ENCODE results near the gene CHMP4A. TPM values are rescaled to one million over a fixed set of nuclear protein-coding genes. Genes with fewer than 3 reads are reported as not detected.
"Not testable (repeated sequence)": the region's sequence is repeated elsewhere in the genome, so short reads cannot be mapped to it uniquely, and the experiment has no call there.

The CHMP4A gene
- total RNA-seq, 2 experiments from 2014 or later = 79.8 to 93.2 TPM

DNA sequence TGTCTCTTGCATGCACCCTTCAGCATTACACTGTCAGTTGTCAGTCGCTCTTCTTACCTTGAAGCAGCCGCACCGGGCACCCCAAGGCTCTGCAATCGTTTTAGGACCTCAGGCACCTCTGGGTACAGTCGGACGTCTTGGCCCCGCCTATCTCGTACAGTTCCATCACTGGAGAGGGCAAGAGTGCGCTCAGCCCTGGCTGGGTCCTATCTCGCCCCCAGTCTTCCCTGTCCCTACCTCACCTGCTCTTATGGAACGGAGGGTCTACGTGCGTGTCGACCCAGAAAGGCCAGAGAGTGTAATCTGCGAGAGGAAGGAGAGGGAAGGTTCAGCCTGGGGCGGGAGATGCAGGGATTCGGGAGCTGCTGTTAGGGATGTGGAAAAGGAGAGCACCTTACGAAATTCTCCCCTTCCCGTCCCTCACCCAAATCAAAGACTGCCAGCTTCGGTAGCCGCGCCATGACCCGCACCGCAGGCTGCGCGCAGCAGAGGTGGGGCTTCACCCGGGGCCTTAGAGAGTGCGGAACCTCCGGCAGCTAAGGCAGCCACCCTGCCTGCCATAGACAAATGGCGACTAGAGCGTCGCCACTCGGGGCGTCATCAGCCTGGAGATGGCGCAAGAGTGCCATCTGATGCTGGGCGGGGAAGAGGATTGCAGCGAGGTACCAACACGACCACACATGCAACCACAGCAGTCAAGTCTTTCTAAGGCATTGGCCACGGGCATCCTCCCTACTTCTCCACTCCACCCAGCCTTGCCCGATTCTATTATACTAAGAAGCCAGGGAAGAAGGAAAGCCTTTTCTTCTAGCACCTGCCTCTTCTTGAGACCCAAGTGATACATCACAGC, 2.4 kb upstream of the CHMP4A start, which contains the start of gene MDP1:
Gene MDP1, minus strand, starts transcription at position 572 of the 850 bp plus-strand sequence. Its CDS starts 111 bp downstream, at position 461.
- Mint-ChIP-seq H3K27ac (peak within 1 kb of the TSS; percentile 95), H3K4me3 (peak within 1 kb of the TSS; percentile 92), H3K27me3 (no peaks in the 10 kb centered on the region), H3K36me3 (ENCODE audit: low read depth) (peaks cover 27% of the 10 kb centered on the region), H3K4me1 (peaks cover 50% of the 10 kb centered on the region), H3K9me3 (no peaks in the 10 kb centered on the region)
- ChIA-PET CTCF (interaction anchor here (0.6 to 2.5 kb wide), 26 partner anchors 10 to 226 kb away, joined by 3 to 20 read pairs (median 4); partner anchors contain the start of genes CIDEB, GMPR2, IRF9 and LTB4R), POLR2A (interaction anchor here (0.6 to 1.4 kb wide), 3 partner anchors 19 to 117 kb away, joined by 3 to 7 read pairs (median 4); partner anchors contain the start of gene IPO4)
- peak; percentile 92 for DNase-seq

DNA sequence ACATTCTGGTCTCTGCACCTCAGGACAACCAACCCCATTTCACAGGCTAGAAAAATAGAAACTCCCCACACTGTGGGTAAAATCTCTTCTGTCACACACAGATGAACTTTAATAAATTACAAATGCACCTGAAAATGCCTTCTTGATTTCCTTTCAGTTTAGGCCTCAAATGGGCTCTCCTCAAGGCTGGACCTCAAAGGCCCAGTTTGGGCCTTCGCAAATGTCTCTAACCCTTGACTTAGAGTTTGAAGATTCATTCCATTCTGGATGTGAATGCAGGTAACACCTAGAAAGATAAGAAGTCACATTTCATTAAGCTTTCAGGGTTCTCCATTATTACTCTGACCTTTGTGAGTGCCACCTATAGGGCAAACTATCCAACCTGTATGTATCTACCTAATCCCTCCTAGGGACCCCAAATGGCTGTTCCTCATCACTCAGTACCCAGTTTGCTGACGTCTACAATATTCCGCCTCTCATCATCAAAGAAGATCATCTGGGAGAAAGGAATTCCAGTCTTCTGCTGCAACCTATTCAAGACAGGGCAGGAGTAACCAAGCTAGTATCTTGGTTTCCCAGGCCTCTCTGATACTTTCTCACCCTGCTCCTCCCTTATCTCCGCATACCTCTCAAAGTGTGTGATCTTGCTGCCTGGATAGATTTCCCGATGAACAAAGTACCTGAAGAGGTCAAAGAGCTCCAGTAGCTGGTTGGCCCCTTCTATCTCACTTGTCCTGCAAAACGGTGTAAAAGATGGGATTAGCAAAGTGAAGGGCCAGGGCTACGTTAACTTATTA, 776 bp upstream of the CHMP4A start:
- POLR2A ChIA-PET = interaction anchor here (0.6 to 0.8 kb wide), 5 partner anchors 28 to 1208 kb away, joined by 3 to 6 read pairs (median 4); partner anchors contain the start of genes DCAF11, NRL and TINF2
- peak overlapping the region; percentile 95 for H3K27ac Mint-ChIP-seq

GRCh38 chr14:24211311-24211710, 2.0 kb downstream of the CHMP4A start:
- H3K27me3 Mint-ChIP-seq = no peaks in the 10 kb centered on the region
- H3K36me3 Mint-ChIP-seq (ENCODE audit: low read depth) = peaks cover 51% of the 10 kb centered on the region
- DNase-seq = no peak
- H3K9me3 Mint-ChIP-seq = no peaks in the 10 kb centered on the region
- ChIA-PET POLR2A (interaction anchor here (0.6 kb wide), 1 partner anchor 63 kb away, joined by 3 read pairs; no protein-coding TSS in a partner anchor), CTCF (interaction anchor here (0.9 to 2.0 kb wide), 6 partner anchors 9 to 220 kb away, joined by 3 to 7 read pairs (median 4); partner anchors contain the start of genes IRF9 and TM9SF1)
- peaks cover 49% of the 10 kb centered on the region for H3K4me1 Mint-ChIP-seq
- H3K27ac Mint-ChIP-seq = peak overlapping the region; percentile 95
- H3K4me3 Mint-ChIP-seq = peak overlapping the region; percentile 84

More for the DNA sequence above, 776 bp upstream of the CHMP4A start:
- H3K36me3 Mint-ChIP-seq (ENCODE audit: low read depth) = peaks cover 37% of the 10 kb centered on the region
- no peaks in the 10 kb centered on the region for H3K9me3 Mint-ChIP-seq
- CTCF ChIA-PET = interaction anchor here (0.6 to 2.5 kb wide), 14 partner anchors 19 to 217 kb away, joined by 3 to 14 read pairs (median 5); partner anchors contain the start of genes CIDEB, IPO4, IRF9 and LTB4R
- H3K4me1 Mint-ChIP-seq = peaks cover 52% of the 10 kb centered on the region
- H3K27me3 Mint-ChIP-seq = no peaks in the 10 kb centered on the region
- DNase-seq = no peak
- H3K4me3 Mint-ChIP-seq = peak overlapping the region; percentile 84

DNA sequence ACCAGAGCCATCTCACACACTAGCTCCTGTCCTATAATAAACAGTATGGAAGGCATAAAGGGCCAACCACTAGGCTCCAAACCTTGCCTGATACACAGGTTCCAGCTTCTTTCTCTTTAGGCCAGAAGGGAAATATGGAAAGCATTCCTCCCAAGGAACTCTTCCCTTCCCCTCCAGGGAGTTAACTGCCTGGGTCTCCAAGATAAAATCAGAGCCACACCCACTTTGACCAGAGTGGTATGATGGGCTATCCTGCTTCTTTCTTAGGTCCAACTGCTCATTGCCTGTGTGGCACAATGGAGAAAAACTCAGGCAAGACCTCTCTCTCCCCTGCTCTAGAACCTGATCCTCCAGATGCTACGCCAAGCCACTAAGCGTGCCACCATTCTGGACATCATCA, 5.7 kb downstream of the CHMP4A start:
- ChIA-PET CTCF (interaction anchor here (2.0 to 2.6 kb wide), 2 partner anchors 12 to 47 kb away, joined by 7 read pairs; partner anchors contain the start of genes IRF9 and TM9SF1), POLR2A (interaction anchor here (0.6 kb wide), 1 partner anchor 783 kb away, joined by 4 read pairs; no protein-coding TSS in a partner anchor)
- Mint-ChIP-seq H3K4me3 (no peak overlapping the region), H3K36me3 (ENCODE audit: low read depth) (peaks cover 82% of the 10 kb centered on the region), H3K4me1 (peaks cover 26% of the 10 kb centered on the region), H3K27me3 (no peaks in the 10 kb centered on the region), H3K9me3 (peaks cover 7% of the 10 kb centered on the region), H3K27ac (no peak overlapping the region)
- no peak for DNase-seq

DNA sequence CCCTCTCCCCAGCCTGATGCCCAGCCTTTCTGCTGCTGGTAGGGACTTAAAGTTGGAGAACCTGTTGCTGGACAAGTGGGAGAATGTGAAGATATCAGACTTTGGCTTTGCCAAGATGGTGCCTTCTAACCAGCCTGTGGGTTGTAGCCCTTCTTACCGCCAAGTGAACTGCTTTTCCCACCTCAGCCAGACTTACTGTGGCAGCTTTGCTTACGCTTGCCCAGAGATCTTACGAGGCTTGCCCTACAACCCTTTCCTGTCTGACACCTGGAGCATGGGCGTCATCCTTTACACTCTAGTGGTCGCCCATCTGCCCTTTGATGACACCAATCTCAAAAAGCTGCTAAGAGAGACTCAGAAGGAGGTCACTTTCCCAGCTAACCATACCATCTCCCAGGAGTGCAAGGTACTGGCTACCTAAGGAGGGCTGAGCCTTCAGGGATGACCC, 6.2 kb downstream of the CHMP4A start:
- Mint-ChIP-seq H3K4me1 (peaks cover 23% of the 10 kb centered on the region), H3K4me3 (no peak overlapping the region), H3K27me3 (no peaks in the 10 kb centered on the region), H3K36me3 (ENCODE audit: low read depth) (peaks cover 85% of the 10 kb centered on the region), H3K9me3 (peaks cover 9% of the 10 kb centered on the region), H3K27ac (no peak overlapping the region)
- ChIA-PET POLR2A (interaction anchor here (0.6 kb wide), 1 partner anchor 783 kb away, joined by 4 read pairs; no protein-coding TSS in a partner anchor), CTCF (interaction anchor here (2.6 kb wide), 1 partner anchor 12 kb away, joined by 7 read pairs; the partner anchor contains the start of gene TM9SF1)
- no peak for DNase-seq

- ChIA-PET POLR2A (no interaction called here), CTCF (interaction anchor here (0.6 to 2.6 kb wide), 4 partner anchors 9 to 36 kb away, joined by 3 to 7 read pairs (median 5); partner anchors contain the start of genes MDP1, TINF2 and TM9SF1)
- H3K4me3 Mint-ChIP-seq = no peak overlapping the region
- peaks cover 18% of the 10 kb centered on the region for H3K4me1 Mint-ChIP-seq
- H3K9me3 Mint-ChIP-seq = peaks cover 11% of the 10 kb centered on the region
- DNase-seq = no peak
- no peaks in the 10 kb centered on the region for H3K27me3 Mint-ChIP-seq
- H3K27ac Mint-ChIP-seq = no peak overlapping the region
- H3K36me3 Mint-ChIP-seq (ENCODE audit: low read depth) = peaks cover 88% of the 10 kb centered on the region
Measured at GRCh38 chr14:24206260-24207103, 6.8 kb downstream of the CHMP4A start.

DNA sequence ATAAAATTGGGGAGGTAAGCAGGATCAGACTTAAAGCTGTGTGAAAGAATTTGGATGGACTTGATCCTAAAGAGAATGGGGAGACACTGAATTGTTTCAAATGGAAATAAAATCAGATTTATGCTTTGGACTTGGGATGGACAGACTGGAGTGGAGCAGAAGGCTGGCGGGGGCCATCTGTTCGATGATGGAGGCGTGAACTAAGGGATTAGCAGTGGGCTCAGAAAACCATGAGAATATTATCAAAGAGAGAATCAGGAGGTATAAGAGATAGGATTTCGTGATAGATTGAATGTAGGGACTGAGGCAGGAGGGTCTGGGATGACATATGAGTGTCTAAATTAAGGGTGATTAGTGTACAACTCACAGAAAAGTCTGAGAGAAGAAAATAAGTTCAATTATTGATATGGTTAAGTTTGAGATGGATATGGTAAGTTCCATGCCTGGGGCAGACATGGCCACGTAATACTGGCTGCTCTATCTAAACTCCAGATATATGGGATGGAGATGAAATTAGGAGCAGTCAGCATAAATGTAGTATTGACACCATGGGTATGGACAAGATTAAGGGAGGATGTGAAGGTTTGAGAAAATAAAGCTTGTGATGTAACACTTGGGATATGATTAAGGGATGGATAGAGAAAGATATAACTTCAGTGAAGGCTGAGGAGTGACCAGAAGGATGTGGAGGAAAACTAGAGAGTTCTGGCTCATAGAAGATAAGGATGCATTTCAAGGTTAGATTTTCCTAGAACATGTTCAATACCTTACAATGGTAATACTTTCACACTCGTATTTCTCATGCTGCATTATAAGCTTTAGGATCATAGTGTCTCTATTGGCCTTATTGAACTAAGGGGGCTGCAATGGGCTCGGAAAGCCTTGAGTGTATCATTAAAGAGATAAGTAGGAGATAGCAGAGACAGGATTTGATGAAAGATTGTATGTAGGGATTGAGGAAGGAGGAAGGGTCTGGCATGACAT, 8.8 kb downstream of the CHMP4A start:
- peaks cover 13% of the 10 kb centered on the region for H3K4me1 Mint-ChIP-seq
- CTCF ChIA-PET = interaction anchor here (0.9 to 1.7 kb wide), 3 partner anchors 24 to 43 kb away, joined by 3 to 5 read pairs (median 3); partner anchors contain the start of genes IRF9 and TINF2
- H3K36me3 Mint-ChIP-seq (ENCODE audit: low read depth) = peaks cover 88% of the 10 kb centered on the region
- H3K9me3 Mint-ChIP-seq = peaks cover 11% of the 10 kb centered on the region
- H3K27me3 Mint-ChIP-seq = no peaks in the 10 kb centered on the region
- no peak overlapping the region for H3K4me3 Mint-ChIP-seq
- no peak overlapping the region for H3K27ac Mint-ChIP-seq
- POLR2A ChIA-PET = no interaction called here
- DNase-seq = no peak

GRCh38 chr14:24203249-24203886, 9.9 kb downstream of the CHMP4A start:
- H3K4me3 Mint-ChIP-seq, POLR2A ChIA-PET, H3K27ac Mint-ChIP-seq, H3K27me3 Mint-ChIP-seq, DNase-seq: not testable (repeated sequence)
- Mint-ChIP-seq H3K4me1 (peaks cover 22% of the 10 kb centered on the region), H3K36me3 (ENCODE audit: low read depth) (peaks cover 93% of the 10 kb centered on the region), H3K9me3 (peaks cover 11% of the 10 kb centered on the region)
- CTCF ChIA-PET = interaction anchor here (0.9 to 1.7 kb wide), 3 partner anchors 26 to 42 kb away, joined by 3 to 5 read pairs (median 3); partner anchors contain the start of genes IRF9 and TINF2

DNA sequence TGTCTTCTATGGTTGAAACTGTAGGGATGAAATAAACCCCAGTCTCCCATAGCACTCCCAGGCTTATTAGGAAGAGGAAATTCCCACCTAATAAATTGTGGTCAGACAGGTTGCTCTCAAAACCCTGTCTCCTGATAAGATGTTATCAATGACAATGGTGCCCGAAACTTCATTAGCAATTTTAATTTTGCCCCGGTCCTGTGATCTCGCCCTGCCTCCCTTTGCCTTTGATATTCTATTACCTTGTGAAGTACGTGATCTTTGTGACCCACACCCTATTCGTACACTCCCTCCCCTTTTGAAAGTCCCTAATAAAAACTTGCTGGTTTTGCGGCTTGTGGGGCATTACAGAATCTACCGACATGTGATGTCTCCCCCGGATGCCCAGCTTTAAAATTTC, 10.8 kb downstream of the CHMP4A start:
- H3K27ac Mint-ChIP-seq, H3K27me3 Mint-ChIP-seq, POLR2A ChIA-PET, DNase-seq, H3K4me3 Mint-ChIP-seq: not testable (repeated sequence)
- peaks cover 26% of the 10 kb centered on the region for H3K4me1 Mint-ChIP-seq
- peaks cover 11% of the 10 kb centered on the region for H3K9me3 Mint-ChIP-seq
- CTCF ChIA-PET = interaction anchor here (1.7 kb wide), 1 partner anchor 41 kb away, joined by 5 read pairs; the partner anchor contains the start of gene IRF9
- peaks cover 86% of the 10 kb centered on the region for H3K36me3 Mint-ChIP-seq (ENCODE audit: low read depth)

- ChIA-PET POLR2A (no interaction called here), CTCF (interaction anchor here (0.6 to 1.6 kb wide), 2 partner anchors 38 to 225 kb away, joined by 4 to 6 read pairs; partner anchors contain the start of gene IRF9)
- H3K4me3 Mint-ChIP-seq = no peak overlapping the region
- peak overlapping the region; percentile 37 for H3K27ac Mint-ChIP-seq
- H3K27me3 Mint-ChIP-seq = no peaks in the 10 kb centered on the region
- H3K4me1 Mint-ChIP-seq = peaks cover 41% of the 10 kb centered on the region
- peaks cover 11% of the 10 kb centered on the region for H3K9me3 Mint-ChIP-seq
- no peak for DNase-seq
- H3K36me3 Mint-ChIP-seq (ENCODE audit: low read depth) = peaks cover 65% of the 10 kb centered on the region
Measured at GRCh38 chr14:24198814-24199524, 14.3 kb downstream of the CHMP4A start.
